Glutamatergic neuron (in vitro differentiated cells): ENCODE measurements around the gene GALNT7. TPM values are rescaled to one million over a fixed set of nuclear protein-coding genes. Genes with fewer than 3 reads are reported as not detected.

Experiments
- DNase-seq: peaks from one replicate; pipeline ENCODE4 v3.0.0; 2022
- H3K27ac Mint-ChIP-seq: one replicate; pipeline ENCODE4 v1.8.0; 2020; ENCODE audit warnings: mild to moderate bottlenecking, mixed read lengths, inconsistent platforms; ENCODE audit not compliant: unreplicated experiment
- H3K27me3 Mint-ChIP-seq: one replicate; pipeline ENCODE4 v1.8.0; 2020; ENCODE audit warnings: mild to moderate bottlenecking, moderate library complexity, mixed read lengths, inconsistent platforms; ENCODE audit not compliant: unreplicated experiment
- H3K36me3 Mint-ChIP-seq: one replicate; pipeline ENCODE4 v1.8.0; 2020; ENCODE audit warnings: mild to moderate bottlenecking, mixed read lengths, inconsistent platforms; ENCODE audit not compliant: unreplicated experiment
- H3K4me1 Mint-ChIP-seq: one replicate; pipeline ENCODE4 v1.8.0; 2020; ENCODE audit warnings: mild to moderate bottlenecking, low read depth, mixed read lengths, inconsistent platforms; ENCODE audit not compliant: unreplicated experiment
- H3K4me3 Mint-ChIP-seq: one replicate; pipeline ENCODE4 v1.8.0; 2020; ENCODE audit warnings: mild to moderate bottlenecking, mixed read lengths, inconsistent platforms; ENCODE audit not compliant: unreplicated experiment
- H3K9me3 Mint-ChIP-seq: one replicate; pipeline ENCODE4 v1.8.0; 2020; ENCODE audit warnings: mild to moderate bottlenecking, moderate library complexity, mixed read lengths, inconsistent platforms; ENCODE audit not compliant: unreplicated experiment
- CTCF ChIP-seq: fragments of 200-600 bp; sonication (generic); IDR thresholded peaks from one replicate; pipeline ENCODE4 v1.5.0; 2021; ENCODE audit not compliant: partially characterized antibody, unreplicated experiment
- total RNA-seq: library from RNA; stranded (reverse); fragmentation: NEBNext Ultra II Directional; extraction: Animal tissue kit (Norgen Biotek cat#: 25700); gene quantifications from one replicate; pipeline ENCODE4 v1.2.1, GENCODE V29; 2021; ENCODE audit not compliant: unreplicated experiment

The GALNT7 gene
- total RNA-seq, 1 donor from 2014 or later: 17.9 TPM

- DNase-seq: no peak
These were observed 99.1 kb downstream of the GALNT7 start for GRCh38 chr4:173267711-173268110.

GRCh38 chr4:173269280-173269679 is 100.7 kb downstream of the GALNT7 start:
- Mint-ChIP-seq H3K36me3 (no peaks in the 10 kb centered on the region), H3K27me3 (no peaks in the 10 kb centered on the region), H3K27ac (no peak overlapping the region), H3K9me3 (peaks cover 3% of the 10 kb centered on the region), H3K4me3 (no peak overlapping the region), H3K4me1 (peaks cover 8% of the 10 kb centered on the region)
- DNase-seq: no peak
- no peak for TF ChIP-seq CTCF

More at GRCh38 chr4:173267711-173268110, 99.1 kb downstream of the GALNT7 start:
- Mint-ChIP-seq H3K36me3 (no peaks in the 10 kb centered on the region), H3K4me1 (peaks cover 9% of the 10 kb centered on the region), H3K4me3 (no peak overlapping the region), H3K27me3 (no peaks in the 10 kb centered on the region), H3K9me3 (peaks cover 3% of the 10 kb centered on the region), H3K27ac (no peak overlapping the region)
- TF ChIP-seq CTCF: no peak

GRCh38 chr4:173270312-173271027 is 101.9 kb downstream of the GALNT7 start:
- Mint-ChIP-seq H3K36me3 (no peaks in the 10 kb centered on the region), H3K4me1 (peaks cover 2% of the 10 kb centered on the region), H3K9me3 (peaks cover 1% of the 10 kb centered on the region), H3K4me3 (no peak overlapping the region), H3K27me3 (no peaks in the 10 kb centered on the region), H3K27ac (no peak overlapping the region)
- TF ChIP-seq CTCF: no peak
- no peak for DNase-seq

- Mint-ChIP-seq H3K4me3 (no peak overlapping the region), H3K4me1 (peaks cover 2% of the 10 kb centered on the region), H3K27ac (no peak overlapping the region), H3K36me3 (no peaks in the 10 kb centered on the region), H3K27me3 (no peaks in the 10 kb centered on the region), H3K9me3 (no peaks in the 10 kb centered on the region)
- DNase-seq: no peak
- no peak for TF ChIP-seq CTCF
These were observed 103.7 kb downstream of the GALNT7 start for GRCh38 chr4:173272314-173272713.

GRCh38 chr4:173272996-173273395 is 104.4 kb downstream of the GALNT7 start:
- TF ChIP-seq CTCF: no peak
- peaks cover 2% of the 10 kb centered on the region for H3K4me1 Mint-ChIP-seq
- no peaks in the 10 kb centered on the region for H3K36me3 Mint-ChIP-seq
- no peak for DNase-seq
- no peaks in the 10 kb centered on the region for H3K9me3 Mint-ChIP-seq
- H3K27ac Mint-ChIP-seq: no peak overlapping the region
- H3K27me3 Mint-ChIP-seq: no peaks in the 10 kb centered on the region
- no peak overlapping the region for H3K4me3 Mint-ChIP-seq
